GM19099 (cell line): ENCODE measurements around the gene CFAP45.

Experiments
- POLR2A ChIP-seq: IDR thresholded peaks from 3 replicates; pipeline ENCODE4 v1.6.1; 2011; ENCODE audit warnings: low read depth; ENCODE audit not compliant: insufficient read length; ENCODE audit errors: extremely low read depth

The CFAP45 gene

DNA sequence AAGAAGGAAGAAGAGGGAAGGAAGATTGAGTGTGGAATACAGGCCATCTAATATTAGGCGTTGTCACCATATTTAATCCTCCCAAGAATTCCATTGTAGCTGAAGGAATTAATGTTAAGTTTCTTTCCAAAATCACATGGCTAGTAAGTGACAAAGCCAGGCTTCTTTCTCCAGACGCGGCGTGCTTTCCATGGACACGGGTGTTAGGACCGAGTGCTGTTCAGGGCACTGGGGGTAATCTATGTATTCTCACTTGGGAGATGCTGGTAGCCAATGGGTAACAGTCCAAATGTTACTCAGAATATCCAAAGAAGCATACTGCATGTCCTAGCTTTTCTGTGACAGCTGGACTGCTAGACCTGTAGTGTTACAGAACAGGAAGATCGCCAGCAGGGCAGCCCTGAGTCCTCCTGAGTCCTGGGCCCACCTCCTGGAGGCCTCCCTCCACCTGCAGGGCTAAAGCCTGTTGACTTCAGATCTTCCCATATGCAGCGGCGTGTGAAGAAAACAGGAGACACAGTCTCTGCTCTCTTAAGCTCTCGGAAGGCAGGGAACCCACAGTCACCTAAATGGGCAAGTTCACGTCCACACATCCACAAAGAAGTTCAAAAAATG lies 40.1 kb upstream of the CFAP45 start:
- no peak for TF ChIP-seq POLR2A

- TF ChIP-seq POLR2A, result no peak
These were observed 39.7 kb upstream of the CFAP45 start for GRCh38 chr1:159939678-159940002.

- TF ChIP-seq POLR2A, result no peak
These were observed 39.1 kb upstream of the CFAP45 start for GRCh38 chr1:159938905-159939677.

DNA sequence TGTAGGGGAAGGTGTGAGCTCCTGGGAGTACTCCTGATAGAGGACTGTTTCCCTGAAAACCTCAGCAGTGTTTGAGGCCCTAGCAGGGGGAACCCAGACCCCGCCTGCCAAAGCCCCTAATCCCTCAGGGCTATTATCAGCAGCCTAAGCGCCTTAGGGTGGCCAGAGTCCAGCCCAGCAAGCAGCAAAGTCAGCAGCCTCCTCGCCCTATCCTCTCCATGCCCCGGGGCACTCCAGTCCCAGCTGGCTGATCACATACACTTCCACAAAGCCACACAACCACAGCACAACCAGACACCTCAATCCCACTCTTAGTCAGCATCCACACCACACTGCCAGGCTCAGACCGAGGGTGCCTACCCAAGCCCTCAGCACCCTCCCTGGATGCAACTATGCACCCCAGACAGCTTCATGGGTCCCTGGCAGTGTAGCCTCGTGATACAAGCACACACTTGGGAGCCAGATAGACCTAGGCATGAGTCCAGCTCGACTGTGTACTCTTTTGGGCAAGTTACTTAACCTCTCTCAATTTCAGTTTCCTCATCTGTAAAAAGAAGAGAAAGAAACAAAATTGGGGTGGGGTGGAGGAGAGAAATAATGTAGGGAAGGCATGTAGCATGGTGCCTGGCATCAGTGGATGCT lies 38.4 kb upstream of the CFAP45 start:
- TF ChIP-seq POLR2A, result no peak

DNA sequence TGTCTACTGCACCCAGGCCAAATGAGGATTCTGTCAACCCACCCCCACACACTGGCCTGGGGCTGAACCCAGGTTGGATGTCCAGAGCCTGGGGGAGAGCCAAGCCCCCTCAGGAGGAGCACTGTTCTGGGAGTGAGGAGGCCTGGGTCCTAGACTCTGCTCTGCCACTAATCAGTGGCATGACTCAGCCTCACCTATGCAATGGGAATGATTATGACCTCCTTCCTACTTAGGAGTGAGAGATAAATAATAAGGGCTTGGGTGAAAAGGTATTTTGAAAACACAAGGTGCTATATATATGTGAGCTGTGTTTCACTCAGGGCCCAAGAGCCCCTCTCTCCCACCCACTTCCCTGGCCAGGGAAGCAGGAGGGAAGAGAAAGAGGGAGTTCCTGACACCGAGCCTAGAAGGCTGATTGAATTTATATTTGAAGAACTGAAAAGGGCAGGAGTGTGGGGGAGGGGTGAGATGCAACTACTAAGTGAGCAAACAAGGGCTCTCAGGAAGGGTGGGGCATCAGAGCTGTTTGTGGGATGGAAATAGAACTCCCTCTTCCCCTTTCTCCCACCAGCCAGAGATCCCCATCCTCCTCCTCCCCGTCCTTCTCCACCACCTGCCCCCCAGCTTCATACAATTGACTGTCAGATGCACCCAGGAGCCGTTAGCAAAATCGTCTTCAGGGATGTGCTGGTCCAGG lies 37.2 kb upstream of the CFAP45 start:
- TF ChIP-seq POLR2A, result no peak

DNA sequence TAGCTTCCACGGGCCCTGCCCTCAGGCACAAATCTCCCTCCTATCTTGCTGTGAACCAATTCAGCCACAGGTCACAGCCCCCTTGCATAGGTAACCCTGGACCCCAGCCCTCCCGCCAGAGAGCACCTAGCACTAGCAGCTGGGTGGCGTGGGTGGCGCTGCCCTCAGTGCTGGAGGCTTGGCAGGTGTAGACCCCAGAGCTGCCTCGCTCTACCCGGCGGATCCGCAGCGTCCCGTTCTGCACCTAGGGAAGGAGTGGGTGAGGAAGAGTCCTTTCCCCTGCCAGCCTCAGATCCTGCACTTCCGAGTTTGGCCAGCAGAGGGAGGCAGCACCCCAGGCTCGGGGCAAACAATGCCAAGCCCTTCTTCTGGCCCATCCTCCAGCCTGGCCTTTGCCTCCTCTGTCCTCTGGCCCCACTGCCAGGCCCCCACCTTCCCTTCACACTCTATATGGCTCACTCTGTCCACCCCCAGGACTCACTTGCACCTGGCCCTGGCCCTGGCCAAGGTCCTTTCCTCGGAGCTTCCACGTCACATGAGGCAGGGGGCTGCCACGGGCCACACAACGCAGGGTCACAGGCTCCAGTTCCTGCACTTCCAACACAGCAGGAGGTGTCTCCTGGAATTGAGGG lies 36.4 kb upstream of the CFAP45 start:
- no peak for TF ChIP-seq POLR2A

DNA sequence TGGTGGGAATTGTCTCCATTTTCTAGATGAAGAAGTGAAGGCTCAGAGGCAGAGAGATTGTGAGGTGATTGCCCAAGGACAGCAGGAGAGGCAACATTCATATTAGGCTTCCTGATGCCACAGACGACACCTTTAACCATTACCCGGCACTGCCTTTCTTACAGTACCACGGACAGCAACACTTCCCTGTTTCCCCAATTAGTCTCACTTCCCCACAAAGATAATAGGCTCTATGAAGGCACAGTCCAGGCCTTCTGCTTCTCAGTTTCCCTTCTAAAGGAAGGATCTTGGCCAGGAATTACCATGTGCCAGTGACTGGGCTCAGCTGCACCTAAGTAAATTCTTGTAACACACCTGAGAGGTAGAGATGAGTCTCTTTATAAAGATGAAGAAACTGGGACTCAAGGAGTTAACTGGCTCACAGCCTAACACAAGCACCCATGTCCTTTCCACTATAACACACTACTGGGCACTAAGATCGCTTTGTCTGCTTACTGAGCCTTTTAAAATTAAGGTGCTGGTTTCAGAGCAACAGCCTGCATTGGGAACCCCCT lies 35.8 kb upstream of the CFAP45 start:
- no peak for TF ChIP-seq POLR2A

DNA sequence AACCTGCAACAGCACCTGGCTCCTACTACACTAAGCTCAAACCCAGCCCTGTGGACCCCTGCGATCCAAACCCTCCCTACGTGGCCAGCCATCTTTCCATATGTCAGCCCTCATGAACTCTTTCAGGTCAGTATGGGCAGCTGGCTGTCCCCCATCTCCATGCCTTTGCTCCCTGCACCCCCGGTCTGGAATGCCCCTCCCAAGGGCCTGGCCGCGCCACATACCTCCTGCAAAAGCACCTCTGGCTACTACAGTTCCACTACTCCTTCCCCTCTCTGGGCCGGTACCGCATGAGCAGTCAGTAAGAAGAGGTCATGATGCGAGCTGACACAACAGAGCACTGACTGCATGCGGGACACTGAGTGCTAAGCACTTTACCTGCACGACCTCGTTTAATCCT lies 35.3 kb upstream of the CFAP45 start:
- TF ChIP-seq POLR2A, result no peak

- no peak for TF ChIP-seq POLR2A
These were observed 34.4 kb upstream of the CFAP45 start for GRCh38 chr1:159934136-159935039.

DNA sequence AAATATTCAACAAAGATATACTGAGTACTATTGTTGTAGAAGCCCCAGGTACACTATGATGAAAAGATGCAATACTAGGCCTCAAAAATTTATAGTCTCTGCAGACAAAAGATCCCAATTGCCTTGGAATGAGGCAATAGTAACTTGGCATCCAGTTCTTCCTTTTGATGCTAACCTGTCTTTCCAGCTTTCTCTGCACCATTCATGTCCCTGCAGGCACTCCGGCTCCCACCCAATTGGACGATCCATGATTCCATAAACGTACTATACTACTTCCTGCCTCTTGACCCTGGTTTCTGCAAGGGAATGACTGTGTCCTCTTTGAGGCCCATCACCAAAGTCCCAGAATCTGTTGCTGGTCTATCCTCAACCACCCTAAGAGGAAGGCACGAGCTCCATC lies 33.4 kb upstream of the CFAP45 start:
- no peak for TF ChIP-seq POLR2A

GRCh38 chr1:159932296-159933285 lies 32.6 kb upstream of the CFAP45 start:
- no peak for TF ChIP-seq POLR2A

DNA sequence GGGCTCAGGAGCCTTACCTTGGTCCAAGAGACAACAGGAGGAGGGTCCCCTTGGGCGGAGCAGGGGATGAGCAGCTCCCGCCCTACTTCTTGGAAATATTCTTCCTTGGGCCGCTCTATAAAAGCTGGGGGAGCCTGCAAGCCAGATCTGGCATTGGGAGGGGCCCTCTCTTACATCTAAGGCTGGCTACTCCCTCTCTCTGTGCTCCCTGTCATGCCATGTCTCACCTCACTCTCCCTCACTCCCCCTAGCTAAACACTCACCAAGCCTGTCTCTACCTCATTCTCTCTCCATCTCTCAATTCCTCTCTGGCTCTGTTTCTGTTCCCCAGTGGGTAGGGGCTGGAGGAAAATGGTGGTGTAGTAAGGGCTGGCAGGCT lies 31.8 kb upstream of the CFAP45 start:
- no peak for TF ChIP-seq POLR2A

DNA sequence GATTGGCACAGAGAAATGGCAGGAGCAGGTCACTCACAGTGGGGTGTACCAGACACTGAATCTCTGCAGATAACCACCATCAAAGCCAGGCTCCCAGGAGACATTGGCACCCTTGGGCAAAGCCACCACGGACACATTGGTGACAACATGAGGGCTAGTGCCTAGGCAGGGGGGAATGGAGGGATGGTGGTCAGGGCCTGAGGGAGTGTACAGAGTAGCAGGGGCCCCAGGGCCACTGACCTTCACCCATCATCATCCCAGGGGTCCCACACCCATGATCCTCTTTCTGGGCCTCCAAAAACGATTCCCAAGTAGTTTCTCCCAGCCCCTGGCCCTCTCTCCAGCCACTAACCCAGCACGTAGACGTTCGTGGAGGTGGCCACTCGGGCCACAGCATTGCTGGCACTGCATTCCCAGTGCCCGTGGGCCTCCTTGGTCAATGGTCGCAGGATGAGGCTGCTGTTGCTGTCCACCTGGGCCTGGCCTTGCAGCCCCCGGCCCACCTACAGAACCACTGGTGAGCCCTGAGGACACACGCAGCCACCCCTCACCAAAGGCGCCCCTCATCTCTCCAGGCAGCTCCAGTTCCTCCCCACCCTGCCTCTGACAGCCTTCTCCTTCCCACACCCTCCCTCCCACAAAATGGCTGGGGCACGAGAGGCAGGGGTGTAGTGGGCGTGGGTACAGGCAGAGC lies 31.3 kb upstream of the CFAP45 start:
- TF ChIP-seq POLR2A, result no peak

- no peak for TF ChIP-seq POLR2A
These were observed 30.7 kb upstream of the CFAP45 start for GRCh38 chr1:159930634-159931033.
